Kidney epithelial cell (primary cell): ENCODE measurements around the gene HS3ST5. TPM values are rescaled to one million over a fixed set of nuclear protein-coding genes. Genes with fewer than 3 reads are reported as not detected.
A peak's percentile ranks its signal among the peaks of the same experiment; 100 is the strongest.

ENCODE experiments used
- DNase-seq: peaks from one replicate; pipeline ENCODE4 v3.0.0-alpha.2; 2010; ENCODE audit warnings: low read depth
- H3K27me3 ChIP-seq: 2 replicates; pipeline ENCODE4 v1.6.0; 2011; ENCODE audit warnings: low read length; ENCODE audit not compliant: control insufficient read depth, insufficient read depth
- H3K36me3 ChIP-seq: 2 replicates; pipeline ENCODE4 v1.5.1; 2011; ENCODE audit warnings: low read length; ENCODE audit not compliant: control insufficient read depth, insufficient read depth
- H3K4me3 ChIP-seq: 2 replicates; pipeline ENCODE4 v1.5.1; 2011; ENCODE audit warnings: low read depth, mild to moderate bottlenecking, control low read depth, low read length
- CTCF ChIP-seq: IDR thresholded peaks from 2 replicates; pipeline ENCODE4 v1.5.1; 2011; ENCODE audit warnings: mild to moderate bottlenecking, moderate library complexity, low read length, control low read depth, inconsistent platforms; ENCODE audit not compliant: insufficient read depth, poor library complexity, severe bottlenecking
- total RNA-seq: library from RNA; depleted of rRNA; stranded (reverse); fragments of >200 nt; gene quantifications from 2 replicates; pipeline ENCODE4 v1.2.3, GENCODE V29; 2015

The HS3ST5 gene
- total RNA-seq, 1 donor from 2014 or later: 0.25 TPM

GRCh38 chr6:114101255-114101654 lies 241.6 kb downstream of the HS3ST5 start:
- no peaks in the 10 kb centered on the region for H3K36me3 ChIP-seq
- no peak for DNase-seq
- no peak overlapping the region for H3K4me3 ChIP-seq
- TF ChIP-seq CTCF: no peak
- no peaks in the 10 kb centered on the region for H3K27me3 ChIP-seq

- Histone ChIP-seq H3K27me3 (no peaks in the 10 kb centered on the region), H3K36me3 (no peaks in the 10 kb centered on the region), H3K4me3 (no peak overlapping the region)
- no peak for DNase-seq
- TF ChIP-seq CTCF: no peak
Measured at GRCh38 chr6:114100215-114100994, 242.4 kb downstream of the HS3ST5 start.

- no peak overlapping the region for H3K4me3 ChIP-seq
- no peaks in the 10 kb centered on the region for H3K36me3 ChIP-seq
- DNase-seq: no peak
- peak; percentile 60 for TF ChIP-seq CTCF
- H3K27me3 ChIP-seq: no peaks in the 10 kb centered on the region
Measured at GRCh38 chr6:114096561-114097172, 246.2 kb downstream of the HS3ST5 start.

GRCh38 chr6:114092943-114093342 lies 249.9 kb downstream of the HS3ST5 start:
- no peak for DNase-seq
- H3K4me3 ChIP-seq: no peak overlapping the region
- TF ChIP-seq CTCF: no peak
- no peaks in the 10 kb centered on the region for H3K27me3 ChIP-seq
- no peaks in the 10 kb centered on the region for H3K36me3 ChIP-seq

GRCh38 chr6:114090626-114091025 lies 252.2 kb downstream of the HS3ST5 start:
- TF ChIP-seq CTCF: no peak
- H3K4me3 ChIP-seq: no peak overlapping the region
- no peaks in the 10 kb centered on the region for H3K27me3 ChIP-seq

More at GRCh38 chr6:114090626-114091025, 252.2 kb downstream of the HS3ST5 start:
- H3K36me3 ChIP-seq: no peaks in the 10 kb centered on the region
- no peak for DNase-seq
